ENCODE measurements around the gene FBXW12. TPM values are rescaled to one million over a fixed set of nuclear protein-coding genes. Genes with fewer than 3 reads are reported as not detected.

The FBXW12 gene
- total RNA-seq, 4 donors from 2014 or later, result not detected

DNA sequence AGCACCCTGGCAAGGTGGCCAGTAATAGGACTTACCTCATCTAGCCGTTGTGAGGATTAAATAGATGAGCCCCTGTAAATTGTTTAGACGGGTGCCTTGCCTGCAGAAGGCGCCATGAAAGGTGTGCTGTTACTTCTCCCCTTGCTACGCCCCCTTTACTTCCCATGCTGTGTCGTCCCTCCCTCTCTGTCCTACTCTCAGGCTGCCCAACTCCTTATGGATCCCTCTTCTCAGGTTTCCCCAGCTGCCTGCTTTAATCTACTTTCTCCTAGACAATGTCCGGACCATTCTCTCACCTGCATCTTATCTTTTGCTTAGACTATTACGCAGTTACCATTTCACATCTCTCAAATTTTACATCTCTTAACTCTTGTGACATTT lies 1.7 kb upstream of the FBXW12 start:
- Histone ChIP-seq H3K4me3 (no peak overlapping the region), H3K9me3 (no peaks in the 10 kb centered on the region), H3K36me3 (no peaks in the 10 kb centered on the region), H3K27me3 (no peaks in the 10 kb centered on the region), H3K27ac (no peak overlapping the region), H3K4me1 (peaks cover 0 to 5% (median 0%) of the 10 kb centered on the region in 4 donors)
- in situ Hi-C loops (cut with MboI; ENCODE audit: low pct_ligation_motif_present in 1 of 4, low pct_unique_long_range_greater_than_20kb in 1 of 4, low sequenced_read_pairs in 3 of 4) (no loop called here), intact Hi-C loops (cut with DNase I; ENCODE audit: low total_unique reads) (loop anchor here (1.0 kb wide), 1 partner anchor 22 kb away; no protein-coding TSS in a partner anchor)
- TF ChIP-seq, protein P1, sequence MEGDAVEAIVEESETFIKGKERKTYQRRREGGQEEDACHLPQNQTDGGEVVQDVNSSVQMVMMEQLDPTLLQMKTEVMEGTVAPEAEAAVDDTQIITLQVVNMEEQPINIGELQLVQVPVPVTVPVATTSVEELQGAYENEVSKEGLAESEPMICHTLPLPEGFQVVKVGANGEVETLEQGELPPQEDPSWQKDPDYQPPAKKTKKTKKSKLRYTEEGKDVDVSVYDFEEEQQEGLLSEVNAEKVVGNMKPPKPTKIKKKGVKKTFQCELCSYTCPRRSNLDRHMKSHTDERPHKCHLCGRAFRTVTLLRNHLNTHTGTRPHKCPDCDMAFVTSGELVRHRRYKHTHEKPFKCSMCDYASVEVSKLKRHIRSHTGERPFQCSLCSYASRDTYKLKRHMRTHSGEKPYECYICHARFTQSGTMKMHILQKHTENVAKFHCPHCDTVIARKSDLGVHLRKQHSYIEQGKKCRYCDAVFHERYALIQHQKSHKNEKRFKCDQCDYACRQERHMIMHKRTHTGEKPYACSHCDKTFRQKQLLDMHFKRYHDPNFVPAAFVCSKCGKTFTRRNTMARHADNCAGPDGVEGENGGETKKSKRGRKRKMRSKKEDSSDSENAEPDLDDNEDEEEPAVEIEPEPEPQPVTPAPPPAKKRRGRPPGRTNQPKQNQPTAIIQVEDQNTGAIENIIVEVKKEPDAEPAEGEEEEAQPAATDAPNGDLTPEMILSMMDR (IDR thresholded peaks at IDR 0.05), result no peak
- no peak for TF ChIP-seq POLR2A (IDR thresholded peaks at IDR 0.05)
- TF ChIP-seq EP300 (IDR thresholded peaks at IDR 0.05; ENCODE audit: low read depth), result no peak
- no peak for TF ChIP-seq POLR2AphosphoS5 (IDR thresholded peaks at IDR 0.05)
- 74 to 82% methylated on average over 7 of the region's 7 CpGs for WGBS, 2 donors (ENCODE audit: low coverage in 1 of 2)
- DNase-seq, result no peak

DNA sequence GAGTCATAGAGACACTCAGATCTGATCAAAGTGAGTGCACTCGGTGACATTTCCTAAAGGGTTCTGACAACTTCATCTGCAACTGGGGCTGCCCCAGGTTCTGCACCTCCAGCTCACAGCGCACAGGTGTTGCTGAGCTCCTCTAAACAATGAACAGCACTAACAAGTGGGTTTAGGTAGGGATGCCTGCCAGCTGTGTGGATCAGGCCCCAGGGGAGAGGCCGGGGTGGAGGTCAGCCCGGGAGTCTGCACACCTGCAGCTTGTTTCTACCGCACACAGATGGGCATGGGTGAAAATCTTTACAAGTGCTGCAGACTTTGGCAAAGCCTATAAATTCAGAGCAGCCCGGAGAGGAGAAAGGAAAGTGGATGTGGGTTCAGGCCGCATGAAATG lies 355 bp downstream of the FBXW12 start:
- H3K27ac ChIP-seq, result no peak overlapping the region
- no peaks in the 10 kb centered on the region for H3K27me3 ChIP-seq
- H3K4me1 ChIP-seq, result peaks cover 0 to 5% (median 0%) of the 10 kb centered on the region in 4 donors
- intact Hi-C loops (cut with DNase I; ENCODE audit: low total_unique reads) (no loop called here), in situ Hi-C loops (cut with MboI; ENCODE audit: low pct_ligation_motif_present in 1 of 4, low pct_unique_long_range_greater_than_20kb in 1 of 4, low sequenced_read_pairs in 3 of 4) (no loop called here)
- DNase-seq, result no peak
- TF ChIP-seq, protein P1 (IDR thresholded peaks at IDR 0.05), result no peak
- no peak for TF ChIP-seq POLR2AphosphoS5 (IDR thresholded peaks at IDR 0.05)
- no peak for TF ChIP-seq POLR2A (IDR thresholded peaks at IDR 0.05)
- no peak for TF ChIP-seq EP300 (IDR thresholded peaks at IDR 0.05; ENCODE audit: low read depth)
- H3K36me3 ChIP-seq, result no peaks in the 10 kb centered on the region
- H3K9me3 ChIP-seq, result no peaks in the 10 kb centered on the region
- 74 to 100% methylated on average over 4 to 7 of the region's 7 CpGs for WGBS, 2 donors (ENCODE audit: low coverage in 1 of 2)
- no peak overlapping the region for H3K4me3 ChIP-seq

DNA sequence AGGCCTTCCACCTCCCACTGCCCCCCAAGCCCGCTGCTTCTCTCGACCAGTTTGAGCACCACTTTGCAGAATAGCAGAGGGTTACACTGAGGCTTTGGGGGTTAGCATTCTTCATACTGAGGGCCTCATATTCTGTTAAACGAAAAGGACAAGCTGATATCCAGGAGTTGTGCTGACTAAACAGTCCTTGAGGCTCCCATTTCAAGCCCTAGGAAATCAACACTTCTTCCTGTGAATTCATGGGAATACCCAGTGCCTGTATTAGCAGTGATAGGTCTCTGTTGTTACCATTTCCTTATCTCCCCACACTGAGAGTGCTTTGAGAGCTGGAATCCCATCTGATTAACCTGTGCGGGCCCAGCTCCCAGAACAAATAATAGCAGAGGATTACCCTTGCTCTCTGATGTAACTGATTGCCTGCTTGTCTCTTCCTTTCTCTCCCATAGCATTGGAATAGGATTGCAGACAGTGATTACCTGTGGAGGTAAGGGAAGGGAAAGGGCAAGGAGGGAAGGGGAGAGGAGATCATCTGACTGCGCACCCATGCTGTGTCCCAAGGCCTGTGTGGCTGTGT lies 930 bp downstream of the FBXW12 start:
- peaks cover 0 to 5% (median 0%) of the 10 kb centered on the region in 4 donors for H3K4me1 ChIP-seq
- no peak for TF ChIP-seq EP300 (IDR thresholded peaks at IDR 0.05; ENCODE audit: low read depth)
- TF ChIP-seq POLR2AphosphoS5 (IDR thresholded peaks at IDR 0.05), result no peak
- TF ChIP-seq, protein P1 (IDR thresholded peaks at IDR 0.05), result no peak
- no peak for TF ChIP-seq POLR2A (IDR thresholded peaks at IDR 0.05)
- intact Hi-C loops (cut with DNase I; ENCODE audit: low total_unique reads) (no loop called here), in situ Hi-C loops (cut with MboI; ENCODE audit: low pct_ligation_motif_present in 1 of 4, low pct_unique_long_range_greater_than_20kb in 1 of 4, low sequenced_read_pairs in 3 of 4) (no loop called here)
- no peaks in the 10 kb centered on the region for H3K27me3 ChIP-seq
- H3K9me3 ChIP-seq, result no peaks in the 10 kb centered on the region
- 76 to 80% methylated on average over 1 to 5 of the region's 5 CpGs for WGBS, 2 donors (ENCODE audit: low coverage in 1 of 2)
- H3K27ac ChIP-seq, result no peak overlapping the region
- H3K36me3 ChIP-seq, result no peaks in the 10 kb centered on the region
- DNase-seq, result no peak
- no peak overlapping the region for H3K4me3 ChIP-seq

DNA sequence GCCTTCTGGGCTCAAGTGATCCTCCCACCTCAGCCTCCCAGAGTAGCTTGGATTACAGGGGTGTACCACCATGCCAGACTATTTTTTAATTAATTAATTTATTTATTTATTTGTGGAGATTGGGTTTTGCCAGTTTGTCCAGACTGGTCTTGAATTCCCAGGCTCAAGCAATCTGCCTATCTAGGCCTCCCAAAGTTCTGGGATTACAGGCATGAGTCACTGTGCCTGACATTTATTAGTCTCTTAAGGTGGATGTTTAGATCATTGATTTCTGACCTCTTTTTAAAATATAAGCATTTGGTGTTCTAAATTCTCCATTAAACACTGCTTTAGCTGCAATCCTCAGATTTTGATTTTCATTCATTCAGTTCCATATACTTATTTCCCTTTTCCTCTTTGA lies 15.6 kb downstream of the FBXW12 start:
- H3K9me3 ChIP-seq, result peaks cover 0 to 7% of the 10 kb centered on the region in 2 donors
- in situ Hi-C loops (cut with MboI; ENCODE audit: low pct_ligation_motif_present in 1 of 4, low pct_unique_long_range_greater_than_20kb in 1 of 4, low sequenced_read_pairs in 3 of 4), result no loop called here
- no peaks in the 10 kb centered on the region for H3K4me1 ChIP-seq
- no peaks in the 10 kb centered on the region for H3K36me3 ChIP-seq
- H3K4me3 ChIP-seq, result no peak overlapping the region
- no peak overlapping the region for H3K27ac ChIP-seq
- intact Hi-C loops (cut with DNase I; ENCODE audit: low total_unique reads), result no loop called here
- peaks cover 6% of the 10 kb centered on the region for H3K27me3 ChIP-seq
- TF ChIP-seq, protein P1 (IDR thresholded peaks at IDR 0.05), result no peak
- TF ChIP-seq POLR2A (IDR thresholded peaks at IDR 0.05) (no peak), EP300 (IDR thresholded peaks at IDR 0.05; ENCODE audit: low read depth) (no peak), POLR2AphosphoS5 (IDR thresholded peaks at IDR 0.05) (no peak)
- DNase-seq, result no peak

All from transverse colon (tissue), 4 donors.